ENCODE measurements around the gene MICAL2. TPM values are rescaled to one million over a fixed set of nuclear protein-coding genes. Genes with fewer than 3 reads are reported as not detected.
A peak's percentile ranks its signal among the peaks of the same experiment; 100 is the strongest.

Gene MICAL2
- total RNA-seq, 1 experiment from 2014 or later: 37.4 TPM

DNA sequence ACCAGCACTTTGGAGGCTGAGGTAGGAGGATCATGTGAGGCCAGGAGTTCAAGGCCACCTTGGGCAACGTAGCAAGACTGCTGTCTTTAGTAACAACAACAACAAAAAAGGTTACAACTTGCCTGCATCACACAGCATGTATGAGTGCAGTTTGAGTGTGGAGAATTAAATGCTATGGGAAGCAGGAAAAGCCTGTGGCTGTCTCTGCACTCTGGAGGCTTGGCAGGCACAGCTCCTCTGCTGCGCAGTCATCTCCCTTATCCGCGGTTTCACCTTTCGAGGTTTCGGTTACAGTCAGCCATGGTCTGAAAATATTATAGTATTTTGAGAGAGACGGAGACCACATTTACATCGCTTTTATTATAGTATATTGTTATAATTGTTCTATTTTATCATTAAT, 2.9 kb downstream of the MICAL2 start:
- intact Hi-C loops (cut with micrococcal nuclease): no loop called here
- DNase-seq (ENCODE audit: low read depth, low spot score): no peak
- POLR2A ChIA-PET: no interaction called here
- H3K79me2 ChIP-seq (ENCODE audit: insufficient read depth, low read length): peaks cover 13% of the 10 kb centered on the region; the same call in 1 of the 2 replicates
- CTCF ChIA-PET: no interaction called here
- no peak overlapping the region for H3K4me3 ChIP-seq (replicated peaks in 1 of 2; ENCODE audit: low read depth in 1 of 2, low read length in 2 of 2)
- no peaks in the 10 kb centered on the region for H3K36me3 ChIP-seq (ENCODE audit: control insufficient read depth in 1 of 2, insufficient read depth in 2 of 2, low read length in 2 of 2)
- no peak for ATAC-seq
- no peak overlapping the region for H3K9ac ChIP-seq (ENCODE audit: low read length)
- no peak overlapping the region for H3K27ac ChIP-seq (ENCODE audit: low read depth, low read length)
- no peaks in the 10 kb centered on the region for H3K9me2 ChIP-seq (ENCODE audit: insufficient read depth)
- no peaks in the 10 kb centered on the region for H3K9me3 ChIP-seq (ENCODE audit: control insufficient read depth in 1 of 2, insufficient read depth in 1 of 2, low read depth in 1 of 2, low read length in 2 of 2)
- peaks cover 12 to 24% of the 10 kb centered on the region in 2 experiments for H3K4me1 ChIP-seq (ENCODE audit: control insufficient read depth in 1 of 2, insufficient read depth in 2 of 2, low read length in 2 of 2)
- TF ChIP-seq EZH2phosphoT487 (IDR thresholded peaks at IDR 0.05; ENCODE audit: borderline replicate concordance): no peak
- no TSS peak for BruUV-seq (replicated peaks)
- no peak overlapping the region for H3K4me2 ChIP-seq (ENCODE audit: low read length)
- RAD21 ChIA-PET (ENCODE audit: low non-redundant PET in 1 of 2, low total read pairs in 2 of 2, uncharacterized antibody in 2 of 2, unreplicated experiment in 2 of 2): no interaction called here
- no peaks in the 10 kb centered on the region for H4K20me1 ChIP-seq (ENCODE audit: insufficient read depth)
- no peaks in the 10 kb centered on the region for H3K27me3 ChIP-seq (ENCODE audit: insufficient read depth, low read length)
- no peak overlapping the region for H2AFZ ChIP-seq (ENCODE audit: low read depth, low read length, poor library complexity, severe bottlenecking)

DNA sequence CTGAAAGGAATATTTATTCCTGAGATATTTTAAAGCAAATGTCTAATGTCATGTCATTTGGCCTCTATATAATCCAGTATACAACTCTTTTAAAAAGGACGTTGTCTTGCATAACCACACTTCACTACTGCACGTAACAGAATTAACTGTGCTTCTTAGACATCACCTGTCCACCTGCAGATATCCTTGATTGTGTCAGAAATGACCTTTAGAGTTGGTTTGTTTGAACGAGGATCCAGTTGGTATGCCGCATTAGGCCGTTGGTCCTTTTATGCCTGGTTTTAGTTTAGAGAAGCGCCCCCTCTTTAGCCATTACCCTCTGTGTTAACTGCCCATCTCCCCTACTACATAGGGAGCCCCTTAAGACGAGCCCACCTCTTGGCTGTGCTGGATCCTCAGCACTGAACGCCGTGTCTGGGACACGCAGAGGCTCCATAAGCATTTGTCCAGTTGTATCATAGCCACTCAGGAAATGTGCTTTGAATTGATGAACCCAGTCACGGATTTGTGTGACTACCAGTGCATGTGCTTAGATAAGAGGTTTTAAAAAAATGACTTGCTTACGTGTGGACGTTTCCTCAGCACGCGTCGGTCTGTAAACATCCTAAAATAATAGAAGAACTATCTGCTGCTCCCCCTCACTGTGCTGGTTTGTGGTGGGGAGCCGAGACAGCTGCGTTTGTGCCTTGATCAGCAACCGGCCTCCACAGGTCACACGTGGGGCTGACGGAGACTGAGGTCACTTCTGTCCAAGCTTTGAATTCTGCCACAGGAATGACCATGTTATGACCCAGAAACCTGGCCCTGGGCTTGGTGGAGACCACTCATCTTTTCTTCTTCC, 4.0 kb downstream of the MICAL2 start:
- no peaks in the 10 kb centered on the region for H4K20me1 ChIP-seq (ENCODE audit: insufficient read depth)
- no peaks in the 10 kb centered on the region for H3K27me3 ChIP-seq (ENCODE audit: insufficient read depth, low read length)
- H3K4me3 ChIP-seq (replicated peaks in 1 of 2; ENCODE audit: low read depth in 1 of 2, low read length in 2 of 2): no peak overlapping the region
- CTCF ChIA-PET: no interaction called here
- H3K79me2 ChIP-seq (ENCODE audit: insufficient read depth, low read length): peaks cover 13% of the 10 kb centered on the region; the same call in 1 of the 2 replicates
- no peak overlapping the region for H3K4me2 ChIP-seq (ENCODE audit: low read length)
- H3K9me2 ChIP-seq (ENCODE audit: insufficient read depth): no peaks in the 10 kb centered on the region
- RAD21 ChIA-PET (ENCODE audit: low non-redundant PET in 1 of 2, low total read pairs in 2 of 2, uncharacterized antibody in 2 of 2, unreplicated experiment in 2 of 2): no interaction called here
- BruUV-seq (replicated peaks): TSS peak; percentile 21
- no peak overlapping the region for H2AFZ ChIP-seq (ENCODE audit: low read depth, low read length, poor library complexity, severe bottlenecking)
- no peaks in the 10 kb centered on the region for H3K36me3 ChIP-seq (ENCODE audit: control insufficient read depth in 1 of 2, insufficient read depth in 2 of 2, low read length in 2 of 2)
- H3K9me3 ChIP-seq (ENCODE audit: control insufficient read depth in 1 of 2, insufficient read depth in 1 of 2, low read depth in 1 of 2, low read length in 2 of 2): no peaks in the 10 kb centered on the region
- ATAC-seq (no peak), DNase-seq (ENCODE audit: low read depth, low spot score) (no peak)
- no peak overlapping the region for H3K9ac ChIP-seq (ENCODE audit: low read length)
- peaks cover 17 to 33% of the 10 kb centered on the region in 2 experiments for H3K4me1 ChIP-seq (ENCODE audit: control insufficient read depth in 1 of 2, insufficient read depth in 2 of 2, low read length in 2 of 2)
- intact Hi-C loops (cut with micrococcal nuclease): no loop called here
- POLR2A ChIA-PET: no interaction called here
- H3K27ac ChIP-seq (ENCODE audit: low read depth, low read length): no peak overlapping the region
- TF ChIP-seq ZBTB33 (IDR thresholded peaks at IDR 0.05; ENCODE audit: extremely low read depth, insufficient replicate concordance, low read length) (no peak), TCF7L2 (IDR thresholded peaks at IDR 0.05; ENCODE audit: borderline replicate concordance, extremely low read depth, insufficient read depth, insufficient read length) (no peak), EGR1 (IDR thresholded peaks at IDR 0.05; ENCODE audit: low read depth) (no peak), YY1 (IDR thresholded peaks at IDR 0.05; ENCODE audit: extremely low read depth, insufficient replicate concordance, low read depth, low read length) (no peak), EZH2 (IDR thresholded peaks at IDR 0.05) (no peak), ATF3 (IDR thresholded peaks at IDR 0.05) (no peak), FOSL1 (IDR thresholded peaks at IDR 0.05; ENCODE audit: low read depth) (no peak), ELF1 (IDR thresholded peaks at IDR 0.05; ENCODE audit: borderline replicate concordance, low read depth) (no peak), POLR2A (IDR thresholded peaks at IDR 0.05; ENCODE audit: borderline replicate concordance, extremely low read depth, insufficient read depth, insufficient read length) (no peak)
- TF ChIP-seq, protein P1, sequence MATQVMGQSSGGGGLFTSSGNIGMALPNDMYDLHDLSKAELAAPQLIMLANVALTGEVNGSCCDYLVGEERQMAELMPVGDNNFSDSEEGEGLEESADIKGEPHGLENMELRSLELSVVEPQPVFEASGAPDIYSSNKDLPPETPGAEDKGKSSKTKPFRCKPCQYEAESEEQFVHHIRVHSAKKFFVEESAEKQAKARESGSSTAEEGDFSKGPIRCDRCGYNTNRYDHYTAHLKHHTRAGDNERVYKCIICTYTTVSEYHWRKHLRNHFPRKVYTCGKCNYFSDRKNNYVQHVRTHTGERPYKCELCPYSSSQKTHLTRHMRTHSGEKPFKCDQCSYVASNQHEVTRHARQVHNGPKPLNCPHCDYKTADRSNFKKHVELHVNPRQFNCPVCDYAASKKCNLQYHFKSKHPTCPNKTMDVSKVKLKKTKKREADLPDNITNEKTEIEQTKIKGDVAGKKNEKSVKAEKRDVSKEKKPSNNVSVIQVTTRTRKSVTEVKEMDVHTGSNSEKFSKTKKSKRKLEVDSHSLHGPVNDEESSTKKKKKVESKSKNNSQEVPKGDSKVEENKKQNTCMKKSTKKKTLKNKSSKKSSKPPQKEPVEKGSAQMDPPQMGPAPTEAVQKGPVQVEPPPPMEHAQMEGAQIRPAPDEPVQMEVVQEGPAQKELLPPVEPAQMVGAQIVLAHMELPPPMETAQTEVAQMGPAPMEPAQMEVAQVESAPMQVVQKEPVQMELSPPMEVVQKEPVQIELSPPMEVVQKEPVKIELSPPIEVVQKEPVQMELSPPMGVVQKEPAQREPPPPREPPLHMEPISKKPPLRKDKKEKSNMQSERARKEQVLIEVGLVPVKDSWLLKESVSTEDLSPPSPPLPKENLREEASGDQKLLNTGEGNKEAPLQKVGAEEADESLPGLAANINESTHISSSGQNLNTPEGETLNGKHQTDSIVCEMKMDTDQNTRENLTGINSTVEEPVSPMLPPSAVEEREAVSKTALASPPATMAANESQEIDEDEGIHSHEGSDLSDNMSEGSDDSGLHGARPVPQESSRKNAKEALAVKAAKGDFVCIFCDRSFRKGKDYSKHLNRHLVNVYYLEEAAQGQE (IDR thresholded peaks at IDR 0.05; ENCODE audit: low read depth): no peak

Data from HCT116 (cell line).